Measurements from ENCODE around the gene TUBB2A. TPM values are rescaled to one million over a fixed set of nuclear protein-coding genes. Genes with fewer than 3 reads are reported as not detected.

Gene TUBB2A
- total and polyA plus RNA-seq, 10 donors: 4.3 to 13.7 (median 7.1) TPM

- no peak overlapping the region for H3K4me3 ChIP-seq
- H3K27me3 ChIP-seq (replicated peaks in 1 of 7): no peaks in the 10 kb centered on the region
- no peak for DNase-seq
- peaks cover 0 to 66% (median 22%) of the 10 kb centered on the region in 6 donors for H3K36me3 ChIP-seq
- peaks cover 0 to under 1% (median 0%) of the 10 kb centered on the region in 8 donors for H3K9me3 ChIP-seq
- intact Hi-C loops (cut with DNase I; ENCODE audit: low total_unique reads): no loop called here
- TF ChIP-seq POLR2A (IDR thresholded peaks at IDR 0.05): no peak
- TF ChIP-seq CTCF (IDR thresholded peaks at IDR 0.05 in 8 of 11, conservative IDR thresholded peaks at IDR 0.05 in 3 of 11): no peak
- no peak for TF ChIP-seq POLR2AphosphoS5 (IDR thresholded peaks at IDR 0.05)
- H3K27ac ChIP-seq: no peak overlapping the region
- H3K4me1 ChIP-seq: peaks cover 0 to 20% (median 12%) of the 10 kb centered on the region in 6 donors
These were observed 14.8 kb downstream of the TUBB2A start for GRCh38 chr6:3142536-3142935.

- no peaks in the 10 kb centered on the region for H3K9me3 ChIP-seq
These were observed 17.1 kb downstream of the TUBB2A start for GRCh38 chr6:3140201-3140600.

GRCh38 chr6:3139090-3139903, 18.0 kb downstream of the TUBB2A start:
- peak overlapping the region in 3 of 8 donors; percentile 8 to 43 (median 24) for H3K27ac ChIP-seq
- DNase-seq: no peak

More at GRCh38 chr6:3140201-3140600, 17.1 kb downstream of the TUBB2A start:
- TF ChIP-seq POLR2A (IDR thresholded peaks at IDR 0.05) (no peak), POLR2AphosphoS5 (IDR thresholded peaks at IDR 0.05) (no peak), CTCF (IDR thresholded peaks at IDR 0.05 in 8 of 11, conservative IDR thresholded peaks at IDR 0.05 in 3 of 11) (no peak)
- Histone ChIP-seq H3K27me3 (replicated peaks in 1 of 7) (no peaks in the 10 kb centered on the region), H3K27ac (no peak overlapping the region), H3K4me3 (no peak overlapping the region), H3K36me3 (peaks cover 0 to 80% (median 22%) of the 10 kb centered on the region in 6 donors), H3K4me1 (peaks cover 0 to 20% (median 12%) of the 10 kb centered on the region in 6 donors)
- WGBS, 5 donors: 93 to 97% (median 95%) methylated on average over 20 of the region's 20 CpGs
- DNase-seq: no peak
- intact Hi-C loops (cut with DNase I; ENCODE audit: low total_unique reads): no loop called here

More at GRCh38 chr6:3139090-3139903, 18.0 kb downstream of the TUBB2A start:
- peaks cover 0 to 20% (median 12%) of the 10 kb centered on the region in 6 donors for H3K4me1 ChIP-seq
- TF ChIP-seq POLR2A (IDR thresholded peaks at IDR 0.05): no peak
- TF ChIP-seq CTCF (IDR thresholded peaks at IDR 0.05 in 8 of 11, conservative IDR thresholded peaks at IDR 0.05 in 3 of 11): no peak
- peak in 1 of 3 donors; percentile 23 for TF ChIP-seq POLR2AphosphoS5 (IDR thresholded peaks at IDR 0.05)
- intact Hi-C loops (cut with DNase I; ENCODE audit: low total_unique reads): no loop called here
- H3K4me3 ChIP-seq: no peak overlapping the region
- WGBS, 5 donors: 42 to 56% (median 43%) methylated on average over 14 of the region's 14 CpGs
- no peaks in the 10 kb centered on the region for H3K27me3 ChIP-seq (replicated peaks in 1 of 7)
- H3K36me3 ChIP-seq: peaks cover 0 to 77% (median 22%) of the 10 kb centered on the region in 6 donors
- no peaks in the 10 kb centered on the region for H3K9me3 ChIP-seq
